ENCODE measurements around the gene TREML4. TPM values are rescaled to one million over a fixed set of nuclear protein-coding genes. Genes with fewer than 3 reads are reported as not detected.

The TREML4 gene
- total RNA-seq, 1 donor from 2014 or later: not detected

- no peak for DNase-seq (ENCODE audit: low read depth)
- H3K4me3 ChIP-seq (ENCODE audit: low read depth, low read length): no peak overlapping the region
- TF ChIP-seq CTCF (conservative IDR thresholded peaks at IDR 0.05; ENCODE audit: low read depth, low read length): no peak
Measured at GRCh38 chr6:41252401-41253169, 24.4 kb downstream of the TREML4 start.

GRCh38 chr6:41255110-41255509 lies 27.0 kb downstream of the TREML4 start:
- TF ChIP-seq CTCF (conservative IDR thresholded peaks at IDR 0.05; ENCODE audit: low read depth, low read length): no peak
- no peak for DNase-seq (ENCODE audit: low read depth)
- H3K4me3 ChIP-seq (ENCODE audit: low read depth, low read length): no peak overlapping the region

GRCh38 chr6:41255638-41256246 lies 27.6 kb downstream of the TREML4 start:
- no peak for TF ChIP-seq CTCF (conservative IDR thresholded peaks at IDR 0.05; ENCODE audit: low read depth, low read length)

GRCh38 chr6:41256383-41256782 lies 28.2 kb downstream of the TREML4 start:
- TF ChIP-seq CTCF (conservative IDR thresholded peaks at IDR 0.05; ENCODE audit: low read depth, low read length): no peak
- H3K4me3 ChIP-seq (ENCODE audit: low read depth, low read length): no peak overlapping the region
- no peak for DNase-seq (ENCODE audit: low read depth)

More at GRCh38 chr6:41255638-41256246, 27.6 kb downstream of the TREML4 start:
- no peak overlapping the region for H3K4me3 ChIP-seq (ENCODE audit: low read depth, low read length)
- no peak for DNase-seq (ENCODE audit: low read depth)

- DNase-seq (ENCODE audit: low read depth): no peak
- no peak overlapping the region for H3K4me3 ChIP-seq (ENCODE audit: low read depth, low read length)
- TF ChIP-seq CTCF (conservative IDR thresholded peaks at IDR 0.05; ENCODE audit: low read depth, low read length): no peak
Measured at GRCh38 chr6:41257369-41258195, 29.4 kb downstream of the TREML4 start.

- no peak overlapping the region for H3K4me3 ChIP-seq (ENCODE audit: low read depth, low read length)
- TF ChIP-seq CTCF (conservative IDR thresholded peaks at IDR 0.05; ENCODE audit: low read depth, low read length): no peak
- DNase-seq (ENCODE audit: low read depth): no peak
Measured at GRCh38 chr6:41258196-41258493, 30.0 kb downstream of the TREML4 start.

Data from epithelial cell of proximal tubule (primary cell).